ENCODE data around the gene KRTAP10-4. TPM values are rescaled to one million over a fixed set of nuclear protein-coding genes. Genes with fewer than 3 reads are reported as not detected.

The KRTAP10-4 gene
- total and polyA plus RNA-seq, 4 donors: not detected

DNA sequence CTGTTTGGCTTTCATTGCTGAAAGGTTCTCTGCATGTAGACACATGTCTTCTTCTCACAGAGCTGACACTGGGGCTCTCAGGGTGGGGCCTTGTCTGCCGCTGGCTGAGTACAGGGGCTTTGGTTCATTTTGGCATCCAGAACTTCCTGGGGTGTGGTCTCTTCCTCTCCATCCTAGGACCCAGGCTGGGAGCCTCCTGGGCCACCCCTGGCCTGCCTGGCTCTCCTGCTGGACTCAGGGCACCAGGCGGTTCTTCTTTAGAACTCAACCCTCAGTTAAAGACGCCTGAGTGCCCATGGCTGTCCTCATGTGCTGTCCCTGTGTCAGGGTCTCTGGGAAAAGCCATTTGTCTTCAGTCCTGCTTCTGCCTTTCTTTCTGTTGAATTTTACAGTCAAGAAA, 12.4 kb downstream of the KRTAP10-4 start:
- DNase-seq (ENCODE audit: low spot score): no peak
- Histone ChIP-seq H3K27ac (ENCODE audit: low read depth in 1 of 2, low read length in 2 of 2) (no peak overlapping the region), H3K4me3 (ENCODE audit: low read depth in 1 of 3, low read length in 3 of 3) (no peak overlapping the region), H3K4me1 (ENCODE audit: control insufficient read depth in 4 of 4, insufficient read depth in 4 of 4, low read length in 3 of 4) (no peaks in the 10 kb centered on the region), H3K27me3 (ENCODE audit: control insufficient read depth in 4 of 4, insufficient read depth in 4 of 4, low read length in 3 of 4) (no peaks in the 10 kb centered on the region), H3K36me3 (ENCODE audit: control insufficient read depth in 4 of 4, insufficient read depth in 3 of 4, low read depth in 1 of 4, low read length in 3 of 4) (no peaks in the 10 kb centered on the region), H3K9ac (ENCODE audit: low read depth in 1 of 2, low read length in 2 of 2) (no peak overlapping the region), H3K9me3 (ENCODE audit: control insufficient read depth in 4 of 4, low read length in 3 of 4) (peaks cover 0 to 9% (median under 1%) of the 10 kb centered on the region in 4 donors)
- 87% methylated on average over 3 of the region's 3 CpGs for WGBS
- no peak for TF ChIP-seq HNF4A (conservative IDR thresholded peaks at IDR 0.05)
- TF ChIP-seq, protein P1, sequence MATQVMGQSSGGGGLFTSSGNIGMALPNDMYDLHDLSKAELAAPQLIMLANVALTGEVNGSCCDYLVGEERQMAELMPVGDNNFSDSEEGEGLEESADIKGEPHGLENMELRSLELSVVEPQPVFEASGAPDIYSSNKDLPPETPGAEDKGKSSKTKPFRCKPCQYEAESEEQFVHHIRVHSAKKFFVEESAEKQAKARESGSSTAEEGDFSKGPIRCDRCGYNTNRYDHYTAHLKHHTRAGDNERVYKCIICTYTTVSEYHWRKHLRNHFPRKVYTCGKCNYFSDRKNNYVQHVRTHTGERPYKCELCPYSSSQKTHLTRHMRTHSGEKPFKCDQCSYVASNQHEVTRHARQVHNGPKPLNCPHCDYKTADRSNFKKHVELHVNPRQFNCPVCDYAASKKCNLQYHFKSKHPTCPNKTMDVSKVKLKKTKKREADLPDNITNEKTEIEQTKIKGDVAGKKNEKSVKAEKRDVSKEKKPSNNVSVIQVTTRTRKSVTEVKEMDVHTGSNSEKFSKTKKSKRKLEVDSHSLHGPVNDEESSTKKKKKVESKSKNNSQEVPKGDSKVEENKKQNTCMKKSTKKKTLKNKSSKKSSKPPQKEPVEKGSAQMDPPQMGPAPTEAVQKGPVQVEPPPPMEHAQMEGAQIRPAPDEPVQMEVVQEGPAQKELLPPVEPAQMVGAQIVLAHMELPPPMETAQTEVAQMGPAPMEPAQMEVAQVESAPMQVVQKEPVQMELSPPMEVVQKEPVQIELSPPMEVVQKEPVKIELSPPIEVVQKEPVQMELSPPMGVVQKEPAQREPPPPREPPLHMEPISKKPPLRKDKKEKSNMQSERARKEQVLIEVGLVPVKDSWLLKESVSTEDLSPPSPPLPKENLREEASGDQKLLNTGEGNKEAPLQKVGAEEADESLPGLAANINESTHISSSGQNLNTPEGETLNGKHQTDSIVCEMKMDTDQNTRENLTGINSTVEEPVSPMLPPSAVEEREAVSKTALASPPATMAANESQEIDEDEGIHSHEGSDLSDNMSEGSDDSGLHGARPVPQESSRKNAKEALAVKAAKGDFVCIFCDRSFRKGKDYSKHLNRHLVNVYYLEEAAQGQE (IDR thresholded peaks at IDR 0.05): no peak
- TF ChIP-seq, protein P2, sequence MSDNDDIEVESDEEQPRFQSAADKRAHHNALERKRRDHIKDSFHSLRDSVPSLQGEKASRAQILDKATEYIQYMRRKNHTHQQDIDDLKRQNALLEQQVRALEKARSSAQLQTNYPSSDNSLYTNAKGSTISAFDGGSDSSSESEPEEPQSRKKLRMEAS (IDR thresholded peaks at IDR 0.05): no peak
- TF ChIP-seq, protein P3, sequence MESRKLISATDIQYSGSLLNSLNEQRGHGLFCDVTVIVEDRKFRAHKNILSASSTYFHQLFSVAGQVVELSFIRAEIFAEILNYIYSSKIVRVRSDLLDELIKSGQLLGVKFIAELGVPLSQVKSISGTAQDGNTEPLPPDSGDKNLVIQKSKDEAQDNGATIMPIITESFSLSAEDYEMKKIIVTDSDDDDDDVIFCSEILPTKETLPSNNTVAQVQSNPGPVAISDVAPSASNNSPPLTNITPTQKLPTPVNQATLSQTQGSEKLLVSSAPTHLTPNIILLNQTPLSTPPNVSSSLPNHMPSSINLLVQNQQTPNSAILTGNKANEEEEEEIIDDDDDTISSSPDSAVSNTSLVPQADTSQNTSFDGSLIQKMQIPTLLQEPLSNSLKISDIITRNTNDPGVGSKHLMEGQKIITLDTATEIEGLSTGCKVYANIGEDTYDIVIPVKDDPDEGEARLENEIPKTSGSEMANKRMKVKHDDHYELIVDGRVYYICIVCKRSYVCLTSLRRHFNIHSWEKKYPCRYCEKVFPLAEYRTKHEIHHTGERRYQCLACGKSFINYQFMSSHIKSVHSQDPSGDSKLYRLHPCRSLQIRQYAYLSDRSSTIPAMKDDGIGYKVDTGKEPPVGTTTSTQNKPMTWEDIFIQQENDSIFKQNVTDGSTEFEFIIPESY (IDR thresholded peaks at IDR 0.05): no peak
- TF ChIP-seq JUND (IDR thresholded peaks at IDR 0.05): no peak
- no peak for TF ChIP-seq HNF4G (IDR thresholded peaks at IDR 0.05)

DNA sequence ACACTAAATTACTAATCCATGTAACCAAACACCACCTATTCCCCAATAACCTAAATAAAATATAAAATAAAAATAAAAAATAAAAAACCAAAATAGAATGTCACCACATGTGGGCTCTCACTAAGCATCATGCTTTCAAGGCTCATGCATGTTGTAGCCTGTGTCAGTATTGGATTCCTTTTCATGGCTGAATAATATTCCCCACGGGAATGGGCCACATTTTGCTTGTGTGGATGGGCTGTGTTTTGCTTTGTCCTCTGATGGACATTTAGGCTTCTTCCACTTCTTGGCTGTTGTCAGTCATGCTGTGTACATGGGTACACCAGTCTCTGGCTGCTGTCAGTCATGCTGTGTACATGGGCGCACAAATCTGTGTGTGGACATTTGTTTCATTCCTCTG, 15.6 kb downstream of the KRTAP10-4 start:
- H3K9me3 ChIP-seq (ENCODE audit: control insufficient read depth in 4 of 4, low read length in 3 of 4): peaks cover 0 to 6% (median 0%) of the 10 kb centered on the region in 4 donors
- H3K4me1 ChIP-seq (ENCODE audit: control insufficient read depth in 4 of 4, insufficient read depth in 4 of 4, low read length in 3 of 4): peaks cover 1 to 24% (median 15%) of the 10 kb centered on the region in 4 donors
- H3K27me3 ChIP-seq (ENCODE audit: control insufficient read depth in 4 of 4, insufficient read depth in 4 of 4, low read length in 3 of 4): no peaks in the 10 kb centered on the region
- DNase-seq (ENCODE audit: low spot score): no peak
- no peak overlapping the region for H3K9ac ChIP-seq (ENCODE audit: low read depth in 1 of 2, low read length in 2 of 2)
- no peak overlapping the region for H3K4me3 ChIP-seq (ENCODE audit: low read depth in 1 of 3, low read length in 3 of 3)
- no peak overlapping the region for H3K27ac ChIP-seq (ENCODE audit: low read depth in 1 of 2, low read length in 2 of 2)
- H3K36me3 ChIP-seq (ENCODE audit: control insufficient read depth in 4 of 4, insufficient read depth in 3 of 4, low read depth in 1 of 4, low read length in 3 of 4): no peaks in the 10 kb centered on the region
- WGBS: 95% methylated on average over 2 of the region's 2 CpGs
- TF ChIP-seq NR2F2 (IDR thresholded peaks at IDR 0.05): no peak
- TF ChIP-seq, protein P1 (IDR thresholded peaks at IDR 0.05): no peak
- TF ChIP-seq, protein P3 (IDR thresholded peaks at IDR 0.05): no peak
- no peak for TF ChIP-seq FOXA2 (IDR thresholded peaks at IDR 0.05)
- TF ChIP-seq JUND (IDR thresholded peaks at IDR 0.05): no peak
- TF ChIP-seq GABPA (IDR thresholded peaks at IDR 0.05 in 1 of 2, conservative IDR thresholded peaks at IDR 0.05 in 1 of 2): no peak
- no peak for TF ChIP-seq EGR1 (IDR thresholded peaks at IDR 0.05; ENCODE audit: low read depth in 2 of 2)
- TF ChIP-seq, protein P4, sequence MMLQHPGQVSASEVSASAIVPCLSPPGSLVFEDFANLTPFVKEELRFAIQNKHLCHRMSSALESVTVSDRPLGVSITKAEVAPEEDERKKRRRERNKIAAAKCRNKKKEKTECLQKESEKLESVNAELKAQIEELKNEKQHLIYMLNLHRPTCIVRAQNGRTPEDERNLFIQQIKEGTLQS (IDR thresholded peaks at IDR 0.05): no peak
- TF ChIP-seq RXRA (IDR thresholded peaks at IDR 0.05): no peak
- TF ChIP-seq, protein P2 (IDR thresholded peaks at IDR 0.05): no peak
- TF ChIP-seq SP1 (IDR thresholded peaks at IDR 0.05): no peak
- no peak for TF ChIP-seq TAF1 (conservative IDR thresholded peaks at IDR 0.05)
- no peak for TF ChIP-seq YY1 (IDR thresholded peaks at IDR 0.05)
